ENCODE measurements around the gene ASH1L.

The ASH1L gene

GRCh38 chr1:155327981-155328380 is 234.6 kb downstream of the ASH1L start:
- DNase-seq (ENCODE audit: low read depth in 3 of 3): no peak

GRCh38 chr1:155326631-155327037 is 236.0 kb downstream of the ASH1L start:
- no peak for DNase-seq (ENCODE audit: low read depth in 3 of 3)

GRCh38 chr1:155326020-155326526 is 236.5 kb downstream of the ASH1L start:
- DNase-seq (ENCODE audit: low read depth in 3 of 3): no peak

GRCh38 chr1:155325603-155325893 is 237.1 kb downstream of the ASH1L start:
- no peak for DNase-seq (ENCODE audit: low read depth in 3 of 3)

- no peak for DNase-seq (ENCODE audit: low read depth in 3 of 3)
These were observed 237.6 kb downstream of the ASH1L start for GRCh38 chr1:155324717-155325602.

- DNase-seq (ENCODE audit: low read depth in 3 of 3): peak; percentile 80 to 95 (median 81)
These were observed 238.4 kb downstream of the ASH1L start for GRCh38 chr1:155324037-155324716.

GRCh38 chr1:155323729-155324036 is 238.9 kb downstream of the ASH1L start:
- peak; percentile 59 to 86 (median 67) for DNase-seq (ENCODE audit: low read depth in 3 of 3)

- peak; percentile 77 to 87 (median 82) for DNase-seq (ENCODE audit: low read depth in 3 of 3)
These were observed 239.5 kb downstream of the ASH1L start for GRCh38 chr1:155322953-155323728.

GRCh38 chr1:155322571-155322952 is 240.0 kb downstream of the ASH1L start:
- DNase-seq (ENCODE audit: low read depth in 3 of 3): no peak

- DNase-seq (ENCODE audit: low read depth in 3 of 3): no peak
These were observed 240.7 kb downstream of the ASH1L start for GRCh38 chr1:155321639-155322503.

- peak in 2 of 3 experiments; percentile 63 to 79 for DNase-seq (ENCODE audit: low read depth in 3 of 3)
These were observed 241.7 kb downstream of the ASH1L start, which contains the start of gene RUSC1 for GRCh38 chr1:155320661-155321617. TSS of gene RUSC1 (plus strand) at chr1:155320894. CDS start at chr1:155321774, 880 bp downstream.

GRCh38 chr1:155320252-155320651 is 242.4 kb downstream of the ASH1L start:
- no peak for DNase-seq (ENCODE audit: low read depth in 3 of 3)

- no peak for DNase-seq (ENCODE audit: low read depth in 3 of 3)
These were observed 243.1 kb downstream of the ASH1L start for GRCh38 chr1:155319536-155319935.

- DNase-seq (ENCODE audit: low read depth in 3 of 3): no peak
These were observed 244.5 kb downstream of the ASH1L start for GRCh38 chr1:155318082-155318481.

- DNase-seq (ENCODE audit: low read depth in 3 of 3): no peak
These were observed 245.7 kb downstream of the ASH1L start for GRCh38 chr1:155316922-155317321.

- no peak for DNase-seq (ENCODE audit: low read depth in 3 of 3)
These were observed 249.3 kb downstream of the ASH1L start for GRCh38 chr1:155313261-155313660.

- no peak for DNase-seq (ENCODE audit: low read depth in 3 of 3)
These were observed 253.1 kb downstream of the ASH1L start for GRCh38 chr1:155309423-155310021.

- DNase-seq (ENCODE audit: low read depth in 3 of 3): peak; percentile 92 to 98 (median 96)
These were observed 253.8 kb downstream of the ASH1L start, which contains the start of gene FDPS for GRCh38 chr1:155308493-155309422. TSS of gene FDPS (plus strand) at chr1:155308866. CDS start at chr1:155309790, 924 bp downstream.
